Stimulated activated CD4-positive, alpha-beta T cell treated with anti-CD3 and anti-CD28 coated beads, TNF-alpha, amount 100 ng/mL, for 24 hours (primary cell): ENCODE data around the gene B3GALT2.

Experiments
- DNase-seq, 3 experiments: peaks; one replicate each; pipeline ENCODE4 v3.0.0-alpha.2; 2020; ENCODE audit warnings: low read depth in 3 of 3

Gene B3GALT2

GRCh38 chr1:193181985-193182384 lies 4.4 kb downstream of the B3GALT2 start:
- DNase-seq: no peak

DNA sequence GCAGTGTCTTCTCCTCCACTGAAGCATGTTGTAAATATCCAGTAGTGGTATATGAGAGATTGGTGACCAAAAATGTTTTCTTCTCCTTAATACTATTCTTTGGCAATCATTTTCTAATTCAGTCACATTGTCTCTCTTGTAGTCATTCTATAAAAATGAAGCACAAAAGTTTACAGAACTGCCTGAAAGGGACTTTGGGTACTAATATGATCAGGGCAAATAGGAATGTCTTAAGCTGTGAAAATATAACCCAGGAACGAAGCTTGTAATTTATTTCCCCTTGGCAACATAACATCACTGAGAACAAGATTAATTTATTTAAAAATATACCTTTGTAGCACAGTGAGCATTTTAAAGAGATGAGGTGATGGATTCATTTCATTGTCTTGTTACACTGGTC lies 4.9 kb downstream of the B3GALT2 start:
- DNase-seq: no peak

DNA sequence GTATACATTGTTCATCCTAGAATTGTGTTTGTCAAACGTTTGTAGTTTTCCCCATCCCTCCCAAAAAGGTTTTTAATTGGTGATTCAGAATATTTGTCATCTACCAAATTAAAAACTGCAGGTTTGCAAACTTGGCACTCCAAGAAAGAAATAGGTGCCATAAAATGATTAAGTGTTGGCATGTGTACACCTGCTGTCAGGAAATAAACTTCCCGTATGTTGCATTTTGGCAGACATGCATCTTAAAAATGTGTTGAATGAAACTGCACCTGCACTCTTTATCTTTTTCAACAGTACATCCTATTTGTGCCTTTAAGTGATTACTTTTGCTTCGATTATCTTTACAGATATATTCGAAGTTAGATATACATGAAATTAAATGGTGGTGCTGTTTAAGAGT lies 7.3 kb downstream of the B3GALT2 start:
- no peak for DNase-seq

DNA sequence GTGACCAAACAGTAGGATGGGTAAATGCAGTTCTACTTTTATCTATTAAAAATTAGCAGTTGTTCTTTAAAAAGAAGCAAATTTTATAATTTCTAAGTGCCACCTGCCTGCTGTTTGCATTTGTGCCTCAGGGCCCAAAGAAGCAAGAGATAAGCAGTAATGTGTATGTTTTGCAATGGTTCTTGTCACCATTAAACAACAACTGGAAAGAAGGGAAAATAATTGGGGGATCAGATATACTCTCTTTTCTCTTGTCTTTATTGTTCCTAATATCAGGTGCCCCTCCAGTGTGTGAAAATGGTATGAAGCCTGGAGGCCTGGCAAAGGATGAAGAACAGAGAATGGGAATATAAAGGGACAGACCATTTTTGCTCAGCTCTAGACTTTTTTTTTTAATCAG lies 9.6 kb downstream of the B3GALT2 start:
- DNase-seq: no peak

GRCh38 chr1:193176113-193176512 lies 10.3 kb downstream of the B3GALT2 start:
- no peak for DNase-seq

- no peak for DNase-seq
Observed at GRCh38 chr1:193157360-193157759, 29.1 kb downstream of the B3GALT2 start.

DNA sequence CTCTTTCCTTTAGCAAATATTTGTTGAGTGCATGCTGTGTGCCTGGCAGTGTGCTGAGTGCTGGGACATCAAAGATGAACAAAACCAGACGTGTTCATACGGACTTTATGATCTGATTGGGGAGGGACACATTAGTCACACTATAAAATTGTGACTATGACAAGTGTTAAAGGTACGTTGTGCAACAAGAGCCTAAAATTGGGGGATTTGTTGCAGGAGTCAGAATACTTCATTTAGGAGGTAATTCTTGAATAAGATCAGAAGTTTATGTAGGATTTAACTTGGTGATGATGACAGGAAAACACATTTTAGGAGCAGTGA lies 29.6 kb downstream of the B3GALT2 start:
- DNase-seq: no peak

DNA sequence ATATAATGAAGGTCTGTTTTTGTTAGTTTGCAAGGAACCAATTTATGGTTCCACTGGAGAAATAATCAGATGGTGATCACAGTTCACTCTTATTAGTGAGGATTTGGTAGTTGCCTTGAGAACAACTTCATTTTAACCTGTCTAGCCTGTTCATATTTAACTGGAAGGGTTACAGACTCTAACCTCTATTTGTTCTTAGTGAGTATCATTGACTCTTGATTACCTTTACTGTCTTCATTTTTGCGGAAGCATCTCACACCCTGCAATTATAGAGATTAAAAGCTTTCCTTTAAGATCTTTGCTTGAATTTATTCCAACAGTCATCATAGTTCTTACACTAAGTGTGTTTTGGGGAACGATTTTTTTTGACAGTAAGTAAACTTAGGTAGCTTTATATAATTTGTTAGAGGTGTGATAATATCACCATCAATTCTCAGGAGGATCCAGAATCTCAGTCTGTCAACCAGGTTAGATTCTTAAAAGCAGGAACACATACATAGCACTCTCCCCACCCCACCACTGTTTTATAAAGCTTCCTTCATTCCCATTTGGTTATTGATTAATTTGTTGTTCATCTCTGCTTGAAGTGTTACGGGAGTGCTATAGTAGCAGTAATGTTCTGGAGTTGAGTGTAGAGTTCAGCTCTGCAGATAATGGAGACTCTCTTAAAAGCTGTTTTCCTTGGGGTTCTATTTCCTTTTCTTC lies 30.1 kb downstream of the B3GALT2 start:
- no peak for DNase-seq

DNA sequence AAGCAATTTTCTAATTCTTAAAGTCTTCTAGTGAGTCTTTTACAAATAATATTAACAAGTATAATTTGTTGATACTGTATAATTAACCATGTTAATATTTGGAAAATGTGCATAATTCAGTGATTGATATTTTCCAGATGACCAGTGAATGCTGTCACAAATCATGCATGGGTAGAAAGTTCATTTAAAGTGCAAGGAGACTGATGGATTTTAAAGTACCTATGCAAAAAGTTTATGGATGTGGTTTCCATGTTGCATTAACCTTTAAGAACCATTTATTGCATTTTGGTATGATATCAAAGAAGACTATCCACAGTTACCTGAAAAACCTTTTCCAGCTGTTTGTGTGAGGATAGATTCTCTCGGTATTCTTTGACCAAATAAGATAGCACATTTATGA lies 41.4 kb downstream of the B3GALT2 start:
- DNase-seq: no peak

DNA sequence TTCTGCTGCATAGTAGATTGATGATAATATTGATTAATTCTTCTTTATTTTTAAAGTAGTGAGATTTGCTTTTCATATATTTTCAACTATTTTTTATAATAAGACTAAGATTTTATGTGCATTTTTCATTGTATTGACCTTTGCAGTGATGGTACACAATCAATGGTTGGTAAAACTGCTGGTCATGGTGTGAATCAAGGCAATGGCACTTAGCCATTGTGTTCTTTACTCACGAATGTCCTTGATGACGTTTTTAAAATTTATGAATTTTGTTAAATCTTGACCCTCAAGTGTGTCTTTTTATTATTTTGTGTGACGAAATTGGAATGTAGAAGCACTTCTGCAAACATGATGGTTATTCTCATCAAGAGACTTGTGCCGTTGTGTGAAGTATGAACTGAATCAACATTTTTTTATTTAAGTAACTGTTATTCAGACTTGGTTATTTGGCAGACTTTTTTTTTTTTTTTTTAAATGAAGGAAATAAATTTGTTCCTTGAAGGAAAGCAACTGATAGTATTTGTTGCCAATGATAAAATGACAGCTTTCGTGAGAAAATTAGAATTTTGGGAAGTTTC lies 42.0 kb downstream of the B3GALT2 start:
- no peak for DNase-seq

GRCh38 chr1:193143285-193143684 lies 43.1 kb downstream of the B3GALT2 start:
- no peak for DNase-seq

GRCh38 chr1:193142409-193142808 lies 44.0 kb downstream of the B3GALT2 start:
- DNase-seq: no peak

DNA sequence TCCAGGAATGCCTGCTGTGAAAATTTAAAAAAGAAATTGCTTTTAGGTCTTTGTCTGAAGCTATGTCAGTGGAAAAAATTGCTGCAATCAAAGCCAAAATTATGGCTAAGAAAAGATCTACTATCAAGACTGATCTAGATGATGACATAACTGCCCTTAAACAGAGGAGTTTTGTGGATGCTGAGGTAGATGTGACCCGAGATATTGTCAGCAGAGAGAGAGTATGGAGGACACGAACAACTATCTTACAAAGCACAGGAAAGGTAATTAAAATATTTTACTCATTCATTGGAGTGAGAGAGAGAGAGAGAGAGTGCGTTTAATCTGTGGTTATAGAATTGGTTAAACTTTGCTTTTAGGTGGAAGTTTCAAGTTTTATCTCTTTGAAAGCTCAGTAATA lies 44.6 kb downstream of the B3GALT2 start:
- no peak for DNase-seq

DNA sequence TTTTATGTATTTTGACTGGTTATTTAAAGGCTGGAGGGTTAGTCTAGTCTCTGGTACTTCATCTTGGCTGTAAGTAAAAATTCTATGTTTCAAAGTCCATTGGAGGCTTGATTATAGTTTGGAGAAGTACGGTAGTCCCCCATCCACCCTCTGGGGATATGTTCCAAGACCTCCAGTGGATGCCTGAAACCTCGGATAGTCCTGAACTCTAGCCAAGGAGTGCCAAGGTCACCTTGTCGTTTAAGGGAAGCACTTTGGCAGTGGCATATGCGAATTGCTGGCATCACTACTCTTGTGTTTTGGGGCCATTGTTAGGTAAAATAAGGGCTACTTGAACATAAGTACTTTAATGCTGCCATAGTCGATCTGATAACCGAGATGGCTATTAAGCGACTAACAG lies 46.2 kb downstream of the B3GALT2 start:
- no peak for DNase-seq

GRCh38 chr1:193131266-193131860 lies 55.0 kb downstream of the B3GALT2 start:
- DNase-seq: no peak
